Skeletal muscle tissue (tissue), 4 donors: Measurements from ENCODE around the gene WBP1L. TPM values are rescaled to one million over a fixed set of nuclear protein-coding genes. Genes with fewer than 3 reads are reported as not detected.
"Not testable (repeated sequence)": the region's sequence is repeated elsewhere in the genome, so short reads cannot be mapped to it uniquely, and the experiment has no call there.

Experiments
- H3K27ac ChIP-seq: one replicate; pipeline ENCODE4 v1.7.0; 2013; ENCODE audit warnings: mild to moderate bottlenecking, low read depth, low read length, inconsistent platforms
- H3K27me3 ChIP-seq, 3 donors: one replicate each; pipeline ENCODE4 v1.7.0; 2013; ENCODE audit warnings: low read length in 3 of 3; ENCODE audit not compliant: control insufficient read depth in 3 of 3, insufficient read depth in 3 of 3
- H3K36me3 ChIP-seq, 3 donors: one replicate each; pipeline ENCODE4 v1.7.0; 2013; ENCODE audit warnings: low read length in 3 of 3; ENCODE audit not compliant: control insufficient read depth in 3 of 3, insufficient read depth in 3 of 3
- H3K4me1 ChIP-seq, 3 donors: one replicate each; pipeline ENCODE4 v1.7.0; 2013; ENCODE audit warnings: low read length in 3 of 3, mild to moderate bottlenecking in 3 of 3; ENCODE audit not compliant: control insufficient read depth in 3 of 3, insufficient read depth in 3 of 3
- H3K4me3 ChIP-seq, 3 donors: one replicate each; pipeline ENCODE4 v1.7.0; 2013; ENCODE audit warnings: low read length in 3 of 3
- H3K9ac ChIP-seq, 3 donors: one replicate each; pipeline ENCODE4 v1.7.0; 2013; ENCODE audit warnings: low read length in 3 of 3, mild to moderate bottlenecking in 3 of 3, moderate library complexity in 2 of 3, low read depth in 1 of 3
- H3K9me3 ChIP-seq, 3 donors: one replicate each; pipeline ENCODE4 v1.7.0; 2013; ENCODE audit warnings: low read length in 3 of 3; ENCODE audit not compliant: control insufficient read depth in 3 of 3
- total RNA-seq: library from RNA; depleted of rRNA; stranded (reverse); fragments of >200 nt; gene quantifications from one replicate; pipeline ENCODE4 v1.2.3, GENCODE V29; 2014
- donor health status: Osteomylitis.

The WBP1L gene
- total RNA-seq, 1 donor from 2014 or later, result 24.0 TPM

- no peak overlapping the region for H3K4me3 ChIP-seq
- no peaks in the 10 kb centered on the region for H3K9me3 ChIP-seq
- no peak overlapping the region for H3K27ac ChIP-seq
- H3K4me1 ChIP-seq, result peaks cover 2 to 8% (median 7%) of the 10 kb centered on the region in 3 donors
- H3K27me3 ChIP-seq, result peaks cover 0 to 4% (median 0%) of the 10 kb centered on the region in 3 donors
- H3K36me3 ChIP-seq, result peaks cover 0 to 12% (median 5%) of the 10 kb centered on the region in 3 donors
- no peak overlapping the region for H3K9ac ChIP-seq
Observed at GRCh38 chr10:102831322-102832071, 87.7 kb downstream of the WBP1L start.

- Histone ChIP-seq H3K9ac (no peak overlapping the region), H3K4me3 (no peak overlapping the region), H3K27ac (no peak overlapping the region), H3K9me3 (no peaks in the 10 kb centered on the region), H3K27me3 (peaks cover 0 to 4% (median 0%) of the 10 kb centered on the region in 3 donors), H3K36me3 (peaks cover 0 to 12% (median 5%) of the 10 kb centered on the region in 3 donors), H3K4me1 (peaks cover 2 to 10% (median 7%) of the 10 kb centered on the region in 3 donors)
Observed at GRCh38 chr10:102832248-102832647, 88.5 kb downstream of the WBP1L start.

DNA sequence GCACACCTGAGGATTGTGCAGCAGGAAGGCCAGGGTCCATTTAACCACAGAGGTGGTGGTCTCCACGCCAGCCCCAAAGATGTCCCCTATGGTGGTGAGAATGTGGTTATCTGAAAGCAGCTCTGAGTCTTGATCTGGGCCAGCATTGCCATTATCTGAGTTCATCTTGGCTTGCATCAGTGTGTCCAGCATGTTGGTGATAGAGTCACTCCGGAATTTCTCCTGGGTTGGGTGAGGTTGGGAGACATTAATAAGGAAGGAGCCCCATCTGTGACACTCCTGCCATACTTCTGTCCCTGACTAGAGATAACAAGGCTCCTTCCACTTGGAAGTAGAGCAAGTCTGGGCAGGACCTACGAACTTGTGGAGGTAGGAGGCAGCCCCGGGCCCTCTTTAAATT is 89.2 kb downstream of the WBP1L start:
- Histone ChIP-seq H3K27me3 (peaks cover 0 to 4% (median 0%) of the 10 kb centered on the region in 3 donors), H3K9me3 (no peaks in the 10 kb centered on the region), H3K9ac (no peak overlapping the region), H3K27ac (no peak overlapping the region), H3K36me3 (peaks cover 0 to 9% (median 5%) of the 10 kb centered on the region in 3 donors), H3K4me1 (peaks cover 2 to 13% (median 7%) of the 10 kb centered on the region in 3 donors), H3K4me3 (no peak overlapping the region)

- Histone ChIP-seq H3K9me3 (no peaks in the 10 kb centered on the region), H3K4me3 (no peak overlapping the region), H3K27me3 (peaks cover 0 to 4% (median 0%) of the 10 kb centered on the region in 3 donors), H3K27ac (no peak overlapping the region), H3K9ac (no peak overlapping the region), H3K36me3 (peaks cover 0 to 9% (median 4%) of the 10 kb centered on the region in 3 donors), H3K4me1 (peaks cover 2 to 13% (median 7%) of the 10 kb centered on the region in 3 donors)
Observed at GRCh38 chr10:102834143-102834542, 90.4 kb downstream of the WBP1L start.

DNA sequence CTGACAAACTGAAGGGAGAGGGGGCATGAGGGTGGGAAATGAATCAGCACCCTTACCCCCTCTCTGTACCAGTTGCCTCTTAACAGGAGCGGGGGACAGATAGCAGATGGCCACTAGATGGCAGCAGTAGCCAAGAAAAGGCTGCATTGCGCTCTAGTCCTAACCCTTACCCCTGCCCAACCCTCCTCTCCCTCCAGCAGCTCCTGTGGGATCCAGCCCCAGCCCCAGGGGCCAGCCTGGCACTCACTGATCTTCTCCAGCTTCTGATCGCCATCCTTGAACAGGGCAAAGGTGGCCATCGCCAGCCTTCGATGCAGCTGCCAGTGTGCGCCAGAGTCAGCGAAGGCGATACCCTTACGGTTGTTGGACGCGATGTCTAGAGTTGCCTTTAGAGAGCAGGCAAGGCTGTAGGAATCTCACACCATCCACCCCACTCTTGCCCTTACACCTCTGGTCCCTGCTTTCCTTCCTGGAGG is 91.3 kb downstream of the WBP1L start:
- no peak overlapping the region for H3K9ac ChIP-seq
- H3K4me3 ChIP-seq, result no peak overlapping the region
- no peak overlapping the region for H3K27ac ChIP-seq
- no peaks in the 10 kb centered on the region for H3K9me3 ChIP-seq
- peaks cover 0 to 7% (median under 1%) of the 10 kb centered on the region in 3 donors for H3K36me3 ChIP-seq
- H3K27me3 ChIP-seq, result peaks cover 0 to 4% (median 0%) of the 10 kb centered on the region in 3 donors
- peaks cover 2 to 13% (median 7%) of the 10 kb centered on the region in 3 donors for H3K4me1 ChIP-seq

GRCh38 chr10:102837230-102837721 is 93.5 kb downstream of the WBP1L start, which contains the start of gene CYP17A1:
Gene CYP17A1, minus strand, starts transcription at chr10:102837413. Its CDS starts 52 bp downstream, at chr10:102837361.
- peaks cover 3 to 12% (median 9%) of the 10 kb centered on the region in 3 donors for H3K27me3 ChIP-seq
- H3K4me1 ChIP-seq, result peaks cover 2 to 13% (median 7%) of the 10 kb centered on the region in 3 donors
- no peaks in the 10 kb centered on the region for H3K9me3 ChIP-seq
- H3K36me3 ChIP-seq, result no peaks in the 10 kb centered on the region
- H3K4me3 ChIP-seq, result no peak within 1 kb of the TSS
- H3K27ac ChIP-seq, result no peak within 1 kb of the TSS
- no peak within 1 kb of the TSS for H3K9ac ChIP-seq

- not testable (repeated sequence) for H3K27ac ChIP-seq, H3K9me3 ChIP-seq, H3K9ac ChIP-seq, H3K4me3 ChIP-seq, H3K36me3 ChIP-seq
- Histone ChIP-seq H3K4me1 (peaks cover 2 to 13% (median 7%) of the 10 kb centered on the region in 3 donors), H3K27me3 (peaks cover 7 to 19% (median 18%) of the 10 kb centered on the region in 3 donors)
Observed at GRCh38 chr10:102838276-102838927, 94.7 kb downstream of the WBP1L start.

GRCh38 chr10:102841827-102842345 is 98.1 kb downstream of the WBP1L start:
- no peaks in the 10 kb centered on the region for H3K9me3 ChIP-seq
- peaks cover 0 to 5% (median 0%) of the 10 kb centered on the region in 3 donors for H3K4me1 ChIP-seq
- no peak overlapping the region for H3K9ac ChIP-seq
- no peaks in the 10 kb centered on the region for H3K36me3 ChIP-seq
- peaks cover 7 to 24% (median 24%) of the 10 kb centered on the region in 3 donors for H3K27me3 ChIP-seq
- no peak overlapping the region for H3K4me3 ChIP-seq
- no peak overlapping the region for H3K27ac ChIP-seq

DNA sequence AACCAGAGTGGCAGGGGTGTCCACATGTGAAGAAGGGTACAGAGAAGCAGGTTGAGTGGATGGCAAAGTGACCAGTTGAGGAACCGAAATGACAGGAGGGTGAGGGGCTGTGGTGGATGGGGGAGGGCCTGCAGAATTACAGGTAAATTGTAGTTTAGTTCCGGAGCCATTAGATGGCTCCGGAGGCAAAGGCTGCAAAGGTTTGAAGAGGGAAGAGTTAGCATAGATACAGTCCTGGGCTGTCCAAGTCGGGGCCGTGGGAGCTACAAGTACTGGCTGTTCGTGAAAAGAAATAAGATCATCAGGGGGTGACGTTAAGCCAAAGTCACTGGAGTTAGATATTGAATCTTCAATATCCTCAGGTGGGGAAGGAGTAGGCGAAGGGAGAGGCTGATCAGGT is 99.4 kb downstream of the WBP1L start:
- not testable (repeated sequence) for H3K27ac ChIP-seq, H3K4me3 ChIP-seq, H3K36me3 ChIP-seq, H3K9me3 ChIP-seq, H3K9ac ChIP-seq, H3K4me1 ChIP-seq
- peaks cover 7 to 24% (median 24%) of the 10 kb centered on the region in 3 donors for H3K27me3 ChIP-seq
